Kidney (tissue), 14 donors: ENCODE results near the gene CEMIP. TPM values are rescaled to one million over a fixed set of nuclear protein-coding genes. Genes with fewer than 3 reads are reported as not detected.

Experiments used
- DNase-seq, 5 donors: peaks; one replicate each; pipeline ENCODE4 v3.0.0-alpha.2; 2013 to 2020
- FAIRE-seq: peaks from 2 replicates; lab custom pipeline; 2012; peaks lifted over from hg19 to GRCh38; lab: Jason Lieb, UNC
- H3K27ac ChIP-seq, 2 donors: one replicate each; pipeline ENCODE4 v1.7.0; 2013; ENCODE audit warnings: low read depth in 2 of 2, low read length in 2 of 2, inconsistent platforms in 1 of 2
- H3K27me3 ChIP-seq: one replicate; pipeline ENCODE4 v1.7.1; 2013; ENCODE audit warnings: low read length, inconsistent platforms; ENCODE audit not compliant: control insufficient read depth, insufficient read depth
- H3K36me3 ChIP-seq, 3 donors: one replicate each; pipeline versions ENCODE4 v1.7.0 to v1.7.1; 2013; ENCODE audit warnings: low read length in 3 of 3, control low read depth in 1 of 3, inconsistent platforms in 1 of 3; ENCODE audit not compliant: insufficient read depth in 3 of 3, control insufficient read depth in 2 of 3
- H3K4me1 ChIP-seq, 3 donors: one replicate each; pipeline versions ENCODE4 v1.7.0 to v1.7.1; 2013; ENCODE audit warnings: low read length in 3 of 3, inconsistent platforms in 1 of 3, low read depth in 1 of 3; ENCODE audit not compliant: control insufficient read depth in 2 of 3, insufficient read depth in 2 of 3
- H3K4me3 ChIP-seq, 3 donors: one replicate each; pipeline versions ENCODE4 v1.7.0 to v1.8.1; 2013; ENCODE audit warnings: low read length in 3 of 3, control low read depth in 1 of 3, inconsistent platforms in 1 of 3
- H3K9ac ChIP-seq, 3 donors: one replicate each; pipeline versions ENCODE4 v1.7.0 to v1.7.1; 2013; ENCODE audit warnings: low read length in 3 of 3, control low read depth in 1 of 3, inconsistent platforms in 1 of 3
- H3K9me3 ChIP-seq, 3 donors: one replicate each; pipeline versions ENCODE4 v1.7.0 to v1.7.1; 2013; ENCODE audit warnings: low read length in 3 of 3, control low read depth in 1 of 3, inconsistent platforms in 1 of 3; ENCODE audit not compliant: control insufficient read depth in 2 of 3, insufficient read depth in 1 of 3
- CTCF ChIP-seq: IDR thresholded peaks from 3 replicates; pipeline ENCODE4 v1.5.1; 2012; ENCODE audit warnings: mild to moderate bottlenecking, moderate library complexity, borderline replicate concordance; ENCODE audit not compliant: insufficient read depth; ENCODE audit errors: extremely low read depth
- intact Hi-C: fragments of 100-400 bp; cut with DNase I; formaldehyde crosslinking; loops from one replicate; pipeline ENCODE4 v1.11.1; 2022
- polyA plus RNA-seq: library from polyadenylated mRNA; stranded (reverse); fragments of 350-450 nt; fragmentation: Illumina TruSeq; extraction: RNeasy Lipid Tissue Mini Kit (QIAGEN cat#74804); gene quantifications from one replicate; pipeline ENCODE4 v1.2.3, GENCODE V29; 2014; ENCODE audit warnings: low read depth, low replicate concordance; ENCODE audit not compliant: insufficient read depth
- total RNA-seq: library from RNA; stranded (reverse); fragmentation: NEBNext Ultra II Directional; extraction: Animal tissue kit (Norgen Biotek cat#: 25700); gene quantifications from one replicate; pipeline ENCODE4 v1.2.1, GENCODE V29; 2021
- donor health status: control.
- donor health status: control.
- donor health status: control.
- donor health status: control.
- donor health status: control.
- donor health status: DM: yes; HTN: yes; CAD: no.
- donor health status: Normal renal cell carcinoma (clear cell type).

The CEMIP gene
- total and polyA plus RNA-seq, 2 donors from 2014 or later: 0.11 to 0.57 TPM

- Histone ChIP-seq H3K27ac (no peak overlapping the region), H3K27me3 (no peaks in the 10 kb centered on the region), H3K9ac (no peak overlapping the region), H3K36me3 (no peaks in the 10 kb centered on the region), H3K4me1 (no peaks in the 10 kb centered on the region), H3K4me3 (no peak overlapping the region), H3K9me3 (no peaks in the 10 kb centered on the region)
- DNase-seq: peak in 1 of 5 donors; percentile 59
- FAIRE-seq: no peak
- no peak for TF ChIP-seq CTCF
- intact Hi-C loops: no loop called here
These were observed 155.6 kb downstream of the CEMIP start for GRCh38 chr15:80934761-80935221.

DNA sequence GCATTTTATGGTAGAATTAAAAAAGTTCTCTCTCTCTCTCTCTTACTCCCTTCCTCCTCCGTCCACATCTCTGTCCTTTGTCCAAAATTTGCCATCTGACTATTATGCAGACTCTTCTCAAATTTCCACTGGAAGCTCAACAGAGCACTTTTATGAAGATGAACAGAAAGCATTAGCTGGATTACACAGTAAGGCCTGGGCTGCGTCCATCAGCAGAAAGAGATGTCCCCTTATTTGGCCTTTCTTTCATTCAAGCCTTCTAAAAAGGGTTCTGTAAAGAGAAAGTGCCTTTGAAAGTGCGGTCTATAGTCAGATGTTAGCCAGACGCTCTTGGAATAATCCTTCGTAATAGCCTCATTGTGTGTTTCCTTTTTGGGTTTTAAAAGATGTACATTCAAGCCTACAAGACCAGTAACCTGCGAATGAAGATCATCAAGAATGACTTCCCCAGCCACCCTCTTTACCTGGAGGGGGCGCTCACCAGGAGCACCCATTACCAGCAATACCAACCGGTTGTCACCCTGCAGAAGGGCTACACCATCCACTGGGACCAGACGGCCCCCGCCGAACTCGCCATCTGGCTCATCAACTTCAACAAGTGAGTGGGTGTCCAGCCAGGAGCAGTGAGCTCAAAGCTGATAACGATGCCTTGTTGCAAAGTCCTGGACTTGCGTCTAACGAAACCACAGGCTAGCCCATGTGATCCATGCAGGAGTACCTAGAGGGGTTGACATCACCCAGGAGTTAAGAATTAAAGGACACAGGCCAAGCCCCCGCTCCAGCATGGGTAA is 157.3 kb downstream of the CEMIP start:
- H3K36me3 ChIP-seq: peaks cover 0 to 3% (median 3%) of the 10 kb centered on the region in 3 donors
- H3K4me1 ChIP-seq: no peaks in the 10 kb centered on the region
- H3K27me3 ChIP-seq: no peaks in the 10 kb centered on the region
- DNase-seq (no peak), FAIRE-seq (no peak)
- no peak overlapping the region for H3K9ac ChIP-seq
- intact Hi-C loops: no loop called here
- no peak overlapping the region for H3K27ac ChIP-seq
- no peak overlapping the region for H3K4me3 ChIP-seq
- H3K9me3 ChIP-seq: no peaks in the 10 kb centered on the region
- TF ChIP-seq CTCF: no peak

DNA sequence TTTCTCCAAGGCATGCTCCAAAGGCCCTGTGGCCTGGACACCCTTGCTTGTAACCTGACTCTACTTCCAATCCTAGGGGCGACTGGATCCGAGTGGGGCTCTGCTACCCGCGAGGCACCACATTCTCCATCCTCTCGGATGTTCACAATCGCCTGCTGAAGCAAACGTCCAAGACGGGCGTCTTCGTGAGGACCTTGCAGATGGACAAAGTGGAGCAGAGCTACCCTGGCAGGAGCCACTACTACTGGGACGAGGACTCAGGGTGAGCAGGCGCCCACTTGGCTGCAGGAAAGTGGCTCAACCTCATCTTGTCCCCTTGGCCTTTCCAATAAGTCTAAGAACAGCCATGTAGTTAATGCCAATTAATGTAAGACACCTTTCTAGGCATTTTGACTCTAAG is 158.5 kb downstream of the CEMIP start:
- FAIRE-seq: no peak
- Histone ChIP-seq H3K27ac (no peak overlapping the region), H3K9ac (no peak overlapping the region), H3K4me3 (no peak overlapping the region), H3K36me3 (peaks cover 0 to 8% (median 6%) of the 10 kb centered on the region in 3 donors), H3K4me1 (no peaks in the 10 kb centered on the region), H3K27me3 (no peaks in the 10 kb centered on the region), H3K9me3 (no peaks in the 10 kb centered on the region)
- TF ChIP-seq CTCF: no peak
- DNase-seq: no peak
- intact Hi-C loops: no loop called here
